Hindlimb muscle (tissue), 1 donor: ENCODE measurements around the gene DAAM2. TPM values are rescaled to one million over a fixed set of nuclear protein-coding genes. Genes with fewer than 3 reads are reported as not detected.

ENCODE experiments used
- DNase-seq: peaks from one replicate; pipeline ENCODE4 v3.0.0-alpha.2; 2013
- polyA plus RNA-seq: library from polyadenylated mRNA; unstranded; fragments of 120-200 nt; gene quantifications from one replicate; pipeline ENCODE4 v1.2.1, GENCODE V29; 2013; ENCODE audit not compliant: insufficient read length

Gene DAAM2
- polyA plus RNA-seq, 1 donor: 43.2 TPM

GRCh38 chr6:39911513-39912125 is 119.4 kb downstream of the DAAM2 start:
- DNase-seq: no peak

GRCh38 chr6:39912446-39912845 is 120.3 kb downstream of the DAAM2 start:
- no peak for DNase-seq

- DNase-seq: no peak
These were observed 121.3 kb downstream of the DAAM2 start for GRCh38 chr6:39913391-39913916.

GRCh38 chr6:39914239-39914638 is 122.1 kb downstream of the DAAM2 start:
- no peak for DNase-seq

GRCh38 chr6:39915866-39916265 is 123.7 kb downstream of the DAAM2 start:
- no peak for DNase-seq

- no peak for DNase-seq
These were observed 125.2 kb downstream of the DAAM2 start for GRCh38 chr6:39917329-39917728.

- DNase-seq: no peak
These were observed 125.8 kb downstream of the DAAM2 start for GRCh38 chr6:39917981-39918380.

GRCh38 chr6:39918831-39919230 is 126.7 kb downstream of the DAAM2 start:
- DNase-seq: no peak

GRCh38 chr6:39920157-39920556 is 128.0 kb downstream of the DAAM2 start:
- DNase-seq: no peak

GRCh38 chr6:39922821-39923220 is 130.6 kb downstream of the DAAM2 start:
- no peak for DNase-seq

GRCh38 chr6:39923394-39923793 is 131.2 kb downstream of the DAAM2 start:
- no peak for DNase-seq

GRCh38 chr6:39923861-39924260 is 131.7 kb downstream of the DAAM2 start:
- DNase-seq: no peak

GRCh38 chr6:39924283-39924682 is 132.1 kb downstream of the DAAM2 start:
- no peak for DNase-seq

- no peak for DNase-seq
These were observed 133.2 kb downstream of the DAAM2 start for GRCh38 chr6:39925191-39925930.

- DNase-seq: no peak
These were observed 133.7 kb downstream of the DAAM2 start for GRCh38 chr6:39925931-39926290.

GRCh38 chr6:39926668-39927067 is 134.5 kb downstream of the DAAM2 start:
- DNase-seq: no peak

GRCh38 chr6:39927159-39927558 is 135.0 kb downstream of the DAAM2 start:
- DNase-seq: no peak

GRCh38 chr6:39929039-39929732 is 137.0 kb downstream of the DAAM2 start:
- DNase-seq: no peak

GRCh38 chr6:39929733-39930461 is 137.7 kb downstream of the DAAM2 start:
- no peak for DNase-seq

- no peak for DNase-seq
These were observed 138.4 kb downstream of the DAAM2 start for GRCh38 chr6:39930540-39930939.

- DNase-seq: no peak
These were observed 139.4 kb downstream of the DAAM2 start for GRCh38 chr6:39931607-39932006.

GRCh38 chr6:39932386-39932910 is 140.3 kb downstream of the DAAM2 start:
- DNase-seq: no peak

- DNase-seq: no peak
These were observed 141.5 kb downstream of the DAAM2 start for GRCh38 chr6:39933669-39934130.
